T-cell (primary cell): ENCODE results near the gene SPATA25. TPM values are rescaled to one million over a fixed set of nuclear protein-coding genes. Genes with fewer than 3 reads are reported as not detected.
"Not testable (repeated sequence)": the region's sequence is repeated elsewhere in the genome, so short reads cannot be mapped to it uniquely, and the experiment has no call there.

Source experiments
- ATAC-seq, 4 experiments: fragments of 200-7000 bp in 3 of 4; fragments of 150-1000 bp in 1 of 4; cut with Tn5 transposase; replicated peaks in 1 of 4; 1 replicate in 3 of 4; 2 replicates in 1 of 4; pipeline ENCODE4 v1.10.0; 2021; ENCODE audit warnings: moderate library complexity in 3 of 4, mild to moderate bottlenecking in 2 of 4, moderate number of reproducible peaks in 1 of 4
- CTCF ChIA-PET, 2 donors: fragments of 300-600 bp; sonication (Branson Sonifier 250); formaldehyde crosslinking; loops; one replicate each; lab custom pipeline; 2022; ENCODE audit warnings: antibody characterized with exemption in 2 of 2; lab: Charles Lee
- POLR2A ChIA-PET, 2 donors: fragments of 300-600 bp; sonication (Branson Sonifier 250); formaldehyde crosslinking; loops; one replicate each; lab custom pipeline; 2022; ENCODE audit warnings: antibody characterized with exemption in 2 of 2; lab: Charles Lee
- DNase-seq, 35 experiments: peaks; one replicate each; pipeline versions ENCODE4 v3.0.0 to v3.0.0-alpha.2; 2013 to 2023
- H3K27ac ChIP-seq: one replicate; pipeline ENCODE4 v1.5.1; 2013; ENCODE audit warnings: low read length
- H3K27me3 ChIP-seq, 2 experiments: replicated peaks in 1 of 2; 1 replicate in 1 of 2; 2 replicates in 1 of 2; pipeline versions ENCODE4 v1.6.1 to v1.7.0; 2013; ENCODE audit warnings: low read length in 1 of 2, mixed read lengths in 1 of 2; ENCODE audit not compliant: control insufficient read depth in 2 of 2, insufficient read depth in 2 of 2; ENCODE audit errors: extremely low read depth in 1 of 2
- H3K36me3 ChIP-seq, 2 donors: 1 replicate in 1 of 2; 2 replicates in 1 of 2; pipeline versions ENCODE4 v1.6.1 to v1.7.0; 2013; ENCODE audit warnings: low read length in 1 of 2; ENCODE audit not compliant: control insufficient read depth in 2 of 2, insufficient read depth in 1 of 2; ENCODE audit errors: extremely low read depth in 1 of 2
- H3K4me1 ChIP-seq, 2 experiments: 1 replicate in 1 of 2; 2 replicates in 1 of 2; pipeline versions ENCODE4 v1.6.1 to v1.7.0; 2013; ENCODE audit warnings: low read length in 2 of 2, mixed read lengths in 1 of 2; ENCODE audit not compliant: insufficient read depth in 2 of 2, control insufficient read depth in 1 of 2; ENCODE audit errors: extremely low read depth in 1 of 2
- H3K4me3 ChIP-seq, 2 donors: 1 replicate in 1 of 2; 2 replicates in 1 of 2; pipeline versions ENCODE4 v1.5.1 to v1.7.0; 2013; ENCODE audit warnings: mild to moderate bottlenecking in 2 of 2, low read length in 1 of 2, moderate library complexity in 1 of 2; ENCODE audit not compliant: control insufficient read depth in 1 of 2; ENCODE audit errors: extremely low read depth in 1 of 2
- H3K9me3 ChIP-seq: 2 replicates; pipeline ENCODE4 v1.7.0; 2013
- H3K27ac Mint-ChIP-seq, 2 donors: one replicate each; pipeline ENCODE4 v1.8.0; 2020 to 2021; ENCODE audit warnings: mild to moderate bottlenecking in 2 of 2, mixed read lengths in 2 of 2
- H3K27me3 Mint-ChIP-seq, 2 donors: one replicate each; pipeline ENCODE4 v1.8.0; 2021 to 2022; ENCODE audit warnings: mixed read lengths in 2 of 2
- H3K36me3 Mint-ChIP-seq: one replicate; pipeline ENCODE4 v1.8.0; 2021; ENCODE audit warnings: mixed read lengths
- H3K4me1 Mint-ChIP-seq, 3 donors: one replicate each; pipeline ENCODE4 v1.8.0; 2020 to 2022; ENCODE audit warnings: mixed read lengths in 3 of 3, mild to moderate bottlenecking in 1 of 3
- H3K4me3 Mint-ChIP-seq, 3 donors: one replicate each; pipeline ENCODE4 v1.8.0; 2020 to 2022; ENCODE audit warnings: mild to moderate bottlenecking in 3 of 3, mixed read lengths in 3 of 3, moderate library complexity in 3 of 3
- H3K9me3 Mint-ChIP-seq, 3 donors: one replicate each; pipeline ENCODE4 v1.8.0; 2020 to 2022; ENCODE audit warnings: mixed read lengths in 3 of 3
- WGBS: methylation state at CpG from one replicate; pipeline ENCODE4 v1.1.5; 2013; ENCODE audit warnings: missing lambda C conversion rate; ENCODE audit not compliant: insufficient coverage; 5-methylcytosine and 5-hydroxymethylcytosine counted together
- total RNA-seq, 35 experiments: library from RNA in 6 of 35; stranded (reverse) in 6 of 35; fragments of 120-200 nt in 1 of 35; gene quantifications; one replicate each; pipeline versions ENCODE4 v1.2.1 to v1.2.4 and lab custom pipeline; 2013 to 2026

The SPATA25 gene
- total RNA-seq, 5 donors from 2014 or later (not counting 1 experiment from before 2014, with no cell fraction given): 0.68 to 4.6 (median 3.6) TPM

GRCh38 chr20:45931680-45932079 is 44.3 kb upstream of the SPATA25 start:
- H3K9me3 ChIP-seq: not testable (repeated sequence)

GRCh38 chr20:45927071-45927878 is 39.9 kb upstream of the SPATA25 start:
- CTCF ChIA-PET: interaction anchor here in 1 of 2 donors (0.7 kb wide), 1 partner anchor 158 kb away, joined by 3 read pairs; no protein-coding TSS in a partner anchor

More at GRCh38 chr20:45931680-45932079, 44.3 kb upstream of the SPATA25 start:
- H3K36me3 Mint-ChIP-seq, ATAC-seq, H3K4me3 Mint-ChIP-seq, H3K4me3 ChIP-seq, H3K36me3 ChIP-seq, H3K27me3 Mint-ChIP-seq, H3K27me3 ChIP-seq, CTCF ChIA-PET, H3K27ac Mint-ChIP-seq, H3K27ac ChIP-seq, H3K9me3 Mint-ChIP-seq, DNase-seq: not testable (repeated sequence)
- POLR2A ChIA-PET: interaction anchor here in 1 of 2 donors (0.7 kb wide), 1 partner anchor 13 kb away, joined by 10 read pairs; no protein-coding TSS in a partner anchor
- WGBS: 97% methylated on average over 12 of the region's 17 CpGs
- peaks cover 0 to 21% (median 14%) of the 10 kb centered on the region in 3 donors for H3K4me1 Mint-ChIP-seq
- peaks cover 5 to 24% of the 10 kb centered on the region in 2 experiments for H3K4me1 ChIP-seq

GRCh38 chr20:45926731-45927070 is 39.3 kb upstream of the SPATA25 start:
- Mint-ChIP-seq H3K36me3 (no peaks in the 10 kb centered on the region), H3K4me3 (no peak overlapping the region), H3K9me3 (no peaks in the 10 kb centered on the region), H3K27me3 (peaks cover under 1 to 4% of the 10 kb centered on the region in 2 donors), H3K4me1 (peaks cover 0 to 5% (median 4%) of the 10 kb centered on the region in 3 donors), H3K27ac (no peak overlapping the region)
- ChIA-PET CTCF (interaction anchor here in 1 of 2 donors (0.7 kb wide), 1 partner anchor 157 kb away, joined by 3 read pairs; no protein-coding TSS in a partner anchor), POLR2A (no interaction called here)
- WGBS: 100% methylated on average over 1 of the region's 2 CpGs
- no peaks in the 10 kb centered on the region for H3K36me3 ChIP-seq
- DNase-seq: no peak
- H3K4me3 ChIP-seq: no peak overlapping the region
- no peaks in the 10 kb centered on the region for H3K9me3 ChIP-seq
- H3K27ac ChIP-seq: no peak overlapping the region
- peaks cover 0 to 10% of the 10 kb centered on the region in 2 experiments for H3K27me3 ChIP-seq
- H3K4me1 ChIP-seq: peaks cover 0 to 3% of the 10 kb centered on the region in 2 experiments
- no peak for ATAC-seq

More at GRCh38 chr20:45927071-45927878, 39.9 kb upstream of the SPATA25 start:
- Histone ChIP-seq H3K9me3 (no peaks in the 10 kb centered on the region), H3K4me1 (peaks cover 0 to 3% of the 10 kb centered on the region in 2 experiments), H3K36me3 (no peaks in the 10 kb centered on the region), H3K27ac (no peak overlapping the region), H3K27me3 (peaks cover 0 to 7% of the 10 kb centered on the region in 2 experiments), H3K4me3 (no peak overlapping the region)
- Mint-ChIP-seq H3K9me3 (no peaks in the 10 kb centered on the region), H3K4me1 (peaks cover 0 to 6% (median 5%) of the 10 kb centered on the region in 3 donors), H3K36me3 (no peaks in the 10 kb centered on the region), H3K4me3 (no peak overlapping the region), H3K27ac (no peak overlapping the region), H3K27me3 (peaks cover 0 to 2% of the 10 kb centered on the region in 2 donors)
- 97% methylated on average over 8 of the region's 14 CpGs for WGBS
- DNase-seq (no peak), ATAC-seq (no peak)
- POLR2A ChIA-PET: no interaction called here

GRCh38 chr20:45925821-45926506 is 38.5 kb upstream of the SPATA25 start:
- Histone ChIP-seq H3K4me3 (no peak overlapping the region), H3K36me3 (no peaks in the 10 kb centered on the region), H3K27me3 (peaks cover 0 to 15% of the 10 kb centered on the region in 2 experiments), H3K4me1 (peaks cover 0 to 3% of the 10 kb centered on the region in 2 experiments), H3K9me3 (no peaks in the 10 kb centered on the region), H3K27ac (no peak overlapping the region)
- DNase-seq: no peak
- Mint-ChIP-seq H3K9me3 (no peaks in the 10 kb centered on the region), H3K4me1 (peaks cover 0 to 5% (median 4%) of the 10 kb centered on the region in 3 donors), H3K27ac (no peak overlapping the region), H3K27me3 (peaks cover 8 to 11% of the 10 kb centered on the region in 2 donors), H3K36me3 (no peaks in the 10 kb centered on the region), H3K4me3 (no peak overlapping the region)
- POLR2A ChIA-PET: no interaction called here
- no peak for ATAC-seq
- 60% methylated on average over 3 of the region's 9 CpGs for WGBS
- CTCF ChIA-PET: interaction anchor here in 1 of 2 donors (0.6 kb wide), 1 partner anchor 19 kb away, joined by 6 read pairs; no protein-coding TSS in a partner anchor

- Histone ChIP-seq H3K27ac (no peak overlapping the region), H3K4me3 (no peak overlapping the region), H3K9me3 (no peaks in the 10 kb centered on the region), H3K27me3 (peaks cover 0 to 23% of the 10 kb centered on the region in 2 experiments), H3K4me1 (peaks cover 0 to 3% of the 10 kb centered on the region in 2 experiments), H3K36me3 (no peaks in the 10 kb centered on the region)
- peaks cover 15 to 22% of the 10 kb centered on the region in 2 donors for H3K27me3 Mint-ChIP-seq
- POLR2A ChIA-PET: no interaction called here
- WGBS: 66% methylated on average over 6 of the region's 21 CpGs
- H3K9me3 Mint-ChIP-seq: no peaks in the 10 kb centered on the region
- peaks cover 0 to 5% (median 4%) of the 10 kb centered on the region in 3 donors for H3K4me1 Mint-ChIP-seq
- H3K4me3 Mint-ChIP-seq: no peak overlapping the region
- no peak overlapping the region for H3K27ac Mint-ChIP-seq
- no peaks in the 10 kb centered on the region for H3K36me3 Mint-ChIP-seq
- ATAC-seq (no peak), DNase-seq (no peak)
- CTCF ChIA-PET: no interaction called here
These were observed 37.2 kb upstream of the SPATA25 start for GRCh38 chr20:45924391-45925261.
